Hepatocyte (in vitro differentiated cells): ENCODE measurements around the gene GNG13. TPM values are rescaled to one million over a fixed set of nuclear protein-coding genes. Genes with fewer than 3 reads are reported as not detected.

Source experiments
- DNase-seq: peaks from one replicate; pipeline ENCODE4 v3.0.0-alpha.2; 2016; ENCODE audit warnings: low spot score
- H2AFZ ChIP-seq: fragments of 200-600 bp; sonication (generic); 2 replicates; pipeline ENCODE4 v1.6.0; 2016; ENCODE audit warnings: antibody characterized with exemption, mild to moderate bottlenecking
- H3K27ac ChIP-seq: fragments of 200-600 bp; sonication (generic); 2 replicates; pipeline ENCODE4 v1.5.1; 2016; ENCODE audit warnings: mild to moderate bottlenecking
- H3K27me3 ChIP-seq: fragments of 200-600 bp; sonication (generic); 2 replicates; pipeline ENCODE4 v1.6.1; 2016
- H3K36me3 ChIP-seq: fragments of 200-600 bp; sonication (generic); replicated peaks from 2 replicates; pipeline ENCODE4 v1.5.1; 2016; ENCODE audit warnings: low read depth; ENCODE audit not compliant: insufficient read depth
- H3K4me1 ChIP-seq: fragments of 200-600 bp; sonication (generic); 2 replicates; pipeline ENCODE4 v1.5.1; 2016; ENCODE audit warnings: mild to moderate bottlenecking, moderate library complexity; ENCODE audit not compliant: insufficient read depth
- H3K4me2 ChIP-seq: fragments of 200-600 bp; sonication (generic); 2 replicates; pipeline ENCODE4 v1.6.0; 2016
- H3K4me3 ChIP-seq: fragments of 200-600 bp; sonication (generic); 2 replicates; pipeline ENCODE4 v1.5.1; 2016; ENCODE audit warnings: mild to moderate bottlenecking
- H3K79me2 ChIP-seq: fragments of 200-600 bp; sonication (generic); 2 replicates; pipeline ENCODE4 v1.6.0; 2017; ENCODE audit warnings: mild to moderate bottlenecking
- H3K9me2 ChIP-seq: fragments of 200-600 bp; sonication (generic); replicated peaks from 2 replicates; pipeline ENCODE4 v1.6.0; 2017; ENCODE audit warnings: mild to moderate bottlenecking; ENCODE audit not compliant: insufficient read depth
- H3K9me3 ChIP-seq: fragments of 200-600 bp; sonication (generic); 2 replicates; pipeline ENCODE4 v1.5.1; 2016; ENCODE audit warnings: low read depth, mild to moderate bottlenecking
- H4K20me1 ChIP-seq: fragments of 200-600 bp; sonication (generic); 2 replicates; pipeline ENCODE4 v1.6.0; 2016; ENCODE audit warnings: mild to moderate bottlenecking; ENCODE audit not compliant: insufficient read depth, poor library complexity, severe bottlenecking
- EZH2 ChIP-seq: fragments of 200-600 bp; sonication (generic); IDR thresholded peaks from 2 replicates; pipeline ENCODE4 v1.6.1; 2016; ENCODE audit warnings: antibody characterized with exemption, mild to moderate bottlenecking, borderline replicate concordance
- EZH2phosphoT487 ChIP-seq: fragments of 200-600 bp; sonication (generic); IDR thresholded peaks from one replicate; pipeline ENCODE4 v1.6.1; 2018; ENCODE audit warnings: antibody characterized with exemption, mild to moderate bottlenecking, low read depth, moderate library complexity; ENCODE audit not compliant: unreplicated experiment, severe bottlenecking
- WGBS: methylation state at CpG from one replicate; pipeline ENCODE4 v1.1.6; 2016; ENCODE audit warnings: low lambda C conversion rate; ENCODE audit errors: missing lambda C conversion rate; 5-methylcytosine and 5-hydroxymethylcytosine counted together
- polyA plus RNA-seq: library from polyadenylated mRNA; unstranded; fragments of >200 nt; fragmentation: Nextera tagmentation; extraction: Ambion mirVana; gene quantifications from 2 replicates; pipeline ENCODE4 v1.2.1, GENCODE V29; 2016
- total RNA-seq: library from RNA; depleted of rRNA; stranded (reverse); fragments of >200 nt; gene quantifications from 2 replicates; pipeline ENCODE4 v1.2.3, GENCODE V29; 2014
- TF ChIP-seq, protein P1 (sequence below): fragments of 200-600 bp; sonication (generic); IDR thresholded peaks from 2 replicates; pipeline ENCODE4 v1.5.1; 2016; ENCODE audit warnings: antibody characterized with exemption, mild to moderate bottlenecking; ENCODE audit not compliant: poor library complexity

The GNG13 gene
- total and polyA plus RNA-seq, 2 experiments from 2014 or later, result not detected

DNA sequence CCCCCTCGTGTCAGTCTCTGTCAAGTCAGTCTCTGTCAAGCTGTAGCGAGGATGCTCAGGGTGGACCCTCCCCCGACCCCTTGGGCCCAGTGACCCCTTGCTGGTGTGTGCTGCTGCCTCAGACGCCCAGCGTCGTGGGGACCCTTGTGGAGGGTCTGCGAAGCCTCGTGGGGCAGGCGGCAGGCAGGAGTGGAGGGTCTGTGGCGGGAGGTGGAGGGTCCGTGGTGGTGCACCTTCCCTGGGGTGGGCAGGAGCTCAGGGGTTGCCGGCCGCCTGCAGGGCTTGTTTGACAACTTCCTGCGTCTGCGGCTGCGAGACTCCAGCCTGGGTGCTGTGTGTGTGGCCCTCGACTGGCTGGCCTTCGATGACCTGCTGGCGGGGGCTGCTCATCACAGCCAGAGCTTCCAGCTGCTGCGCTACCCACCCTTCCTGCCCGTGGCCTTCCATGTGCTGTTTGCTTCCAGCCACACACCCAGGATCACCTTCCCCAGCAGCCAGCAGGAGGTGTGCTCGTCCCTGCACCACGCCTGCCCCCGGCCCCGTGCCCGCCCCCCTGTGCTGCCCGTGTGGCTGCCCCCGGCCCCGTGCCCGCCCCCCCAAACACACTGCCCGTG, 5.6 kb downstream of the GNG13 start:
- Histone ChIP-seq H3K4me2 (no peak overlapping the region), H3K9me3 (no peaks in the 10 kb centered on the region), H2AFZ (no peak overlapping the region), H3K79me2 (no peaks in the 10 kb centered on the region), H3K27ac (no peak overlapping the region), H4K20me1 (no peaks in the 10 kb centered on the region), H3K27me3 (peaks cover 10% of the 10 kb centered on the region), H3K9me2 (no peaks in the 10 kb centered on the region), H3K4me3 (no peak overlapping the region), H3K4me1 (no peaks in the 10 kb centered on the region), H3K36me3 (no peaks in the 10 kb centered on the region)
- TF ChIP-seq, protein P1, sequence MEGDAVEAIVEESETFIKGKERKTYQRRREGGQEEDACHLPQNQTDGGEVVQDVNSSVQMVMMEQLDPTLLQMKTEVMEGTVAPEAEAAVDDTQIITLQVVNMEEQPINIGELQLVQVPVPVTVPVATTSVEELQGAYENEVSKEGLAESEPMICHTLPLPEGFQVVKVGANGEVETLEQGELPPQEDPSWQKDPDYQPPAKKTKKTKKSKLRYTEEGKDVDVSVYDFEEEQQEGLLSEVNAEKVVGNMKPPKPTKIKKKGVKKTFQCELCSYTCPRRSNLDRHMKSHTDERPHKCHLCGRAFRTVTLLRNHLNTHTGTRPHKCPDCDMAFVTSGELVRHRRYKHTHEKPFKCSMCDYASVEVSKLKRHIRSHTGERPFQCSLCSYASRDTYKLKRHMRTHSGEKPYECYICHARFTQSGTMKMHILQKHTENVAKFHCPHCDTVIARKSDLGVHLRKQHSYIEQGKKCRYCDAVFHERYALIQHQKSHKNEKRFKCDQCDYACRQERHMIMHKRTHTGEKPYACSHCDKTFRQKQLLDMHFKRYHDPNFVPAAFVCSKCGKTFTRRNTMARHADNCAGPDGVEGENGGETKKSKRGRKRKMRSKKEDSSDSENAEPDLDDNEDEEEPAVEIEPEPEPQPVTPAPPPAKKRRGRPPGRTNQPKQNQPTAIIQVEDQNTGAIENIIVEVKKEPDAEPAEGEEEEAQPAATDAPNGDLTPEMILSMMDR, result no peak
- no peak for TF ChIP-seq EZH2phosphoT487
- no peak for TF ChIP-seq EZH2
- no peak for DNase-seq
- WGBS, result 87% methylated on average over 22 of the region's 31 CpGs

DNA sequence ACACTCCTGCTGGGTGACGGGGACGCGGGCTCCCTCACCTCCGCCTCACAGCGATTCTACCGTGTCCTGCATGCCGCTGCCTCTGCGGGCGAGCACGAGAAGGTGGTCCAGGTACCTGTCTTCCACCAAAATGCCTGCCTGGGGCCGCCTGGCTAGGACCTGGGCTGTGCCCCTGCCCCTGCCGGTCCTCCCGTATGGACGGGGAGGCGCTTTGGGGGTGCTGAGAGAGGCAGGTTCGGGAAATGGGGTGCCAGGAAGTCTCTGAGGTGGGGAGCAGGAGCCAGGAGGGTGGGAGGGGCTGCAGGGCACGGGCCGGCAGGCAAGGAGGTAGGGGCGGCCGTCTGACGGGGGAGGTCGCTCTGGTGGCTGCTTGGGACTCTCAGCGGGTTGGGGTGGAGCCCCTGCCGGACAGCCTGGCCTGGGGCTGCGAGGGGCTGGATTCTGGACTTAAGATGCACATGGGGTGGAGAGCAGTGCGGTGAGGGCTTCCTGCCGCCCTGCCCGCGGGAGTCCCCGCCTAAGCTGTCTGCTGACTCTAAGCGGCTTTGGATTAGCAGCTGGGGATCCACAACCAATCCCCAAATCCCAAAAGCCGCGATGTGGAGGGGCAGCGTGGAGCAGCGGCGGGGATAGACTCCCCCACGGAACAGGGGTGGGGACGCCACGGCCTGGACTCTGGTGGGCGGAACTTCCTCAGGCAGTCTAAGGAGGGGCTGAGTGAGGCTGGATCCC, 6.3 kb downstream of the GNG13 start:
- H3K4me2 ChIP-seq, result no peak overlapping the region
- peaks cover 2% of the 10 kb centered on the region for H3K79me2 ChIP-seq
- no peak overlapping the region for H2AFZ ChIP-seq
- peaks cover 4% of the 10 kb centered on the region for H3K27me3 ChIP-seq
- no peaks in the 10 kb centered on the region for H3K4me1 ChIP-seq
- no peaks in the 10 kb centered on the region for H3K36me3 ChIP-seq
- no peaks in the 10 kb centered on the region for H4K20me1 ChIP-seq
- no peak for TF ChIP-seq EZH2phosphoT487
- TF ChIP-seq EZH2, result no peak
- TF ChIP-seq, protein P1, result no peak
- H3K4me3 ChIP-seq, result no peak overlapping the region
- DNase-seq, result no peak
- no peaks in the 10 kb centered on the region for H3K9me3 ChIP-seq
- WGBS, result 94% methylated on average over 39 of the region's 40 CpGs
- H3K9me2 ChIP-seq, result no peaks in the 10 kb centered on the region
- no peak overlapping the region for H3K27ac ChIP-seq

DNA sequence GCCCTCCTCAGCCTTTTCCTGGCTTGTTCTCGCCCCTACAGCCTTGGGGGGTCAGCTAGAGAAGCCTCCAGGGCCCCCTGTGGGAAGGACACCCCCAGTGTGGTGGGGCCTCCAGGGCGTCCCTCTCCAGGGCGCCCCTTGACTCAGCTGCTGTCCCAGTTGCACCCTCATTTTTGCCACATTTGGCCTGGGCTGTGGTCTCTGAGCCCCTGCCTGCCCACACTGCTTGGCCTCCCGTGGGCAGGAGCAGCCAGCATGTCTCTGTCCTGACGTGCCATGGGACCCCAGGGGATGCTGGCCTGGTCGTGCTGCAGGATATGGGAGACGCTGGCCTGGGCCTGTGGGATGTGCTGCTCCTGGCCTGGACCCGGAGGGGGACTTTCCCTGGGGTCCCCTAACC, 7.1 kb downstream of the GNG13 start:
- H3K9me3 ChIP-seq, result no peaks in the 10 kb centered on the region
- no peaks in the 10 kb centered on the region for H3K36me3 ChIP-seq
- H3K4me1 ChIP-seq, result no peaks in the 10 kb centered on the region
- H4K20me1 ChIP-seq, result no peaks in the 10 kb centered on the region
- no peak for DNase-seq
- 90% methylated on average over 8 of the region's 8 CpGs for WGBS
- peaks cover 7% of the 10 kb centered on the region for H3K79me2 ChIP-seq
- H3K4me3 ChIP-seq, result no peak overlapping the region
- TF ChIP-seq, protein P1, result no peak
- TF ChIP-seq EZH2, result no peak
- H3K27ac ChIP-seq, result no peak overlapping the region
- no peak overlapping the region for H2AFZ ChIP-seq
- no peaks in the 10 kb centered on the region for H3K27me3 ChIP-seq
- H3K4me2 ChIP-seq, result no peak overlapping the region
- H3K9me2 ChIP-seq, result no peaks in the 10 kb centered on the region
